Measurements from ENCODE around the gene CALHM5.

The CALHM5 gene

GRCh38 chr6:116542426-116542825 is 31.0 kb downstream of the CALHM5 start:
- Histone ChIP-seq H3K4me3 (no peak overlapping the region), H3K27ac (no peak overlapping the region)

GRCh38 chr6:116543149-116543548 is 31.7 kb downstream of the CALHM5 start:
- no peak overlapping the region for H3K4me3 ChIP-seq

GRCh38 chr6:116545651-116546050 is 34.2 kb downstream of the CALHM5 start, which contains the start of gene TRAPPC3L:
Gene TRAPPC3L (minus strand): TSS chr6:116545684. CDS start chr6:116545514, 170 bp downstream.
- Histone ChIP-seq H3K4me3 (no peak within 1 kb of the TSS), H3K27ac (no peak within 1 kb of the TSS)

More at GRCh38 chr6:116543149-116543548, 31.7 kb downstream of the CALHM5 start:
- no peak overlapping the region for H3K27ac ChIP-seq

GRCh38 chr6:116547358-116547757 is 35.9 kb downstream of the CALHM5 start:
- H3K27ac ChIP-seq = no peak overlapping the region
- no peak overlapping the region for H3K4me3 ChIP-seq

- Histone ChIP-seq H3K4me3 (no peak overlapping the region), H3K27ac (no peak overlapping the region)
Observed at GRCh38 chr6:116550796-116551195, 39.4 kb downstream of the CALHM5 start.

- Histone ChIP-seq H3K27ac (no peak within 1 kb of the TSS), H3K4me3 (no peak within 1 kb of the TSS)
Observed at GRCh38 chr6:116553451-116553850, 42.0 kb downstream of the CALHM5 start, which contains the start of gene CALHM4. Gene CALHM4 (plus strand): TSS chr6:116553751. CDS start chr6:116553794, 43 bp downstream.

GRCh38 chr6:116556065-116556464 is 44.6 kb downstream of the CALHM5 start:
- Histone ChIP-seq H3K27ac (peak overlapping the region in 3 of 21 experiments; percentile 11 to 44 (median 41)), H3K4me3 (no peak overlapping the region)

- H3K4me3 ChIP-seq = no peak overlapping the region
- H3K27ac ChIP-seq = peak overlapping the region in 1 of 21 experiments; percentile 11
Observed at GRCh38 chr6:116556814-116557415, 45.5 kb downstream of the CALHM5 start.

- Histone ChIP-seq H3K4me3 (no peak overlapping the region), H3K27ac (no peak overlapping the region)
Observed at GRCh38 chr6:116557893-116558292, 46.5 kb downstream of the CALHM5 start.

- Histone ChIP-seq H3K4me3 (no peak overlapping the region), H3K27ac (no peak overlapping the region)
Observed at GRCh38 chr6:116560130-116560529, 48.7 kb downstream of the CALHM5 start.

- H3K4me3 ChIP-seq = no peak overlapping the region
- no peak overlapping the region for H3K27ac ChIP-seq
Observed at GRCh38 chr6:116561377-116562018, 50.1 kb downstream of the CALHM5 start.

GRCh38 chr6:116562019-116562403 is 50.6 kb downstream of the CALHM5 start:
- no peak overlapping the region for H3K27ac ChIP-seq
- H3K4me3 ChIP-seq = no peak overlapping the region

GRCh38 chr6:116562614-116563013 is 51.2 kb downstream of the CALHM5 start:
- Histone ChIP-seq H3K27ac (no peak overlapping the region), H3K4me3 (no peak overlapping the region)

GRCh38 chr6:116563830-116564229 is 52.4 kb downstream of the CALHM5 start:
- H3K27ac ChIP-seq = no peak overlapping the region
- no peak overlapping the region for H3K4me3 ChIP-seq

- Histone ChIP-seq H3K27ac (no peak overlapping the region), H3K4me3 (no peak overlapping the region)
Observed at GRCh38 chr6:116564311-116564710, 52.9 kb downstream of the CALHM5 start.

- Histone ChIP-seq H3K4me3 (peak overlapping the region in 5 of 7 experiments; percentile 3 to 27 (median 16)), H3K27ac (peak overlapping the region in 2 of 21 experiments; percentile 56 to 57)
Observed at GRCh38 chr6:116564921-116565872, 53.8 kb downstream of the CALHM5 start.

GRCh38 chr6:116568111-116568510 is 56.7 kb downstream of the CALHM5 start:
- Histone ChIP-seq H3K4me3 (no peak overlapping the region), H3K27ac (no peak overlapping the region)

GRCh38 chr6:116568821-116569755 is 57.6 kb downstream of the CALHM5 start:
- Histone ChIP-seq H3K27ac (no peak overlapping the region), H3K4me3 (no peak overlapping the region)

Measured in skin epidermis (tissue), 12 donors.